HepG2 (cell line): ENCODE data around the gene ZNF3. TPM values are rescaled to one million over a fixed set of nuclear protein-coding genes. Genes with fewer than 3 reads are reported as not detected.

Experiments
- ARNTL ChIP-seq: sonication (generic); formaldehyde crosslinking; IDR thresholded peaks from 2 replicates; pipeline ENCODE4 v1.4.0; 2020; ENCODE audit warnings: mild to moderate bottlenecking, missing genetic modification reagents
- FOSL1 ChIP-seq: sonication (generic); formaldehyde crosslinking; IDR thresholded peaks from 2 replicates; pipeline ENCODE4 v1.9.0; 2021; ENCODE audit warnings: missing genetic modification reagents, borderline replicate concordance
- HNF4G ChIP-seq, 2 experiments: sonication (generic) in 1 of 2; formaldehyde crosslinking in 1 of 2; IDR thresholded peaks; 2 replicates each; pipeline versions ENCODE4 v1.4.0 to v1.6.1; 2011 to 2020; ENCODE audit warnings: borderline replicate concordance in 2 of 2, low read depth in 2 of 2, mild to moderate bottlenecking in 2 of 2, low read length in 1 of 2, missing genetic modification reagents in 1 of 2, moderate library complexity in 1 of 2
- ISX ChIP-seq: sonication (generic); formaldehyde crosslinking; conservative IDR thresholded peaks from 2 replicates; pipeline ENCODE4 v1.5.0; 2020; ENCODE audit warnings: missing genetic modification reagents
- MLLT10 ChIP-seq: sonication (generic); formaldehyde crosslinking; IDR thresholded peaks from 2 replicates; pipeline ENCODE4 v1.4.0; 2020; ENCODE audit warnings: missing genetic modification reagents
- MXD4 ChIP-seq: IDR thresholded peaks from 2 replicates; pipeline ENCODE4 v1.6.1; 2016; ENCODE audit warnings: mild to moderate bottlenecking, missing biosample characterization, missing genetic modification reagents
- NR1H2 ChIP-seq: sonication (generic); formaldehyde crosslinking; IDR thresholded peaks from 2 replicates; pipeline ENCODE4 v1.8.1; 2022; ENCODE audit warnings: low read depth, missing genetic modification reagents, borderline replicate concordance
- RAD21 ChIP-seq: fragments of 450-650 bp; formaldehyde crosslinking; IDR thresholded peaks from 2 replicates; pipeline ENCODE4 v1.5.0; 2020; ENCODE audit warnings: mild to moderate bottlenecking
- RBFOX2 ChIP-seq: fragments of 200-400 bp; formaldehyde crosslinking; IDR thresholded peaks from 2 replicates; pipeline ENCODE4 v1.6.1; 2017; ENCODE audit warnings: low read depth, mild to moderate bottlenecking, low read length
- ZBTB44 ChIP-seq: sonication (generic); formaldehyde crosslinking; IDR thresholded peaks from 2 replicates; pipeline ENCODE4 v1.4.0; 2020; ENCODE audit warnings: missing genetic modification reagents
- ZFP41 ChIP-seq: sonication (generic); formaldehyde crosslinking; IDR thresholded peaks from 2 replicates; pipeline ENCODE4 v1.4.0; 2020; ENCODE audit warnings: mild to moderate bottlenecking, missing genetic modification reagents, borderline replicate concordance
- ZNF367 ChIP-seq: sonication (generic); formaldehyde crosslinking; IDR thresholded peaks from 2 replicates; pipeline ENCODE4 v1.4.0; 2020; ENCODE audit warnings: missing genetic modification reagents, borderline replicate concordance
- ZNF567 ChIP-seq: sonication (generic); formaldehyde crosslinking; IDR thresholded peaks from 2 replicates; pipeline ENCODE4 v1.8.1; 2023; ENCODE audit warnings: mild to moderate bottlenecking, missing genetic modification reagents, borderline replicate concordance
- ZNF616 ChIP-seq: sonication (generic); formaldehyde crosslinking; IDR thresholded peaks from 2 replicates; pipeline ENCODE4 v1.5.0; 2020; ENCODE audit warnings: low read depth, mild to moderate bottlenecking, missing genetic modification reagents
- ZNF646 ChIP-seq: sonication (generic); formaldehyde crosslinking; IDR thresholded peaks from 2 replicates; pipeline ENCODE4 v1.9.0; 2021; ENCODE audit warnings: mild to moderate bottlenecking, missing genetic modification reagents
- ZNF740 ChIP-seq: sonication (generic); formaldehyde crosslinking; IDR thresholded peaks from 2 replicates; pipeline ENCODE4 v1.4.0; 2020; ENCODE audit warnings: missing genetic modification reagents
- ZUFSP ChIP-seq: sonication (generic); formaldehyde crosslinking; IDR thresholded peaks from 2 replicates; pipeline ENCODE4 v1.9.0; 2021; ENCODE audit warnings: missing genetic modification reagents, mild to moderate bottlenecking, borderline replicate concordance
- polyA plus RNA-seq, 8 experiments: library from polyadenylated mRNA; depleted of rRNA in 3 of 8; stranded (reverse) in 7 of 8; unstranded in 1 of 8; fragments of >200 nt; fragmentation: Illumina TruSeq in 4 of 8; extraction: Trizol in 4 of 8; gene quantifications; 2 replicates each; pipeline versions ENCODE4 v1.2.1 to v1.2.3, GENCODE V29; 2011 to 2016; ENCODE audit warnings: low read depth in 4 of 8, missing spikeins in 1 of 8, mixed read lengths in 1 of 8; ENCODE audit not compliant: insufficient read depth in 1 of 8
- total RNA-seq, 5 experiments: library from RNA; depleted of rRNA; stranded (reverse); fragments of >200 nt; fragmentation: Illumina TruSeq; extraction: Trizol; gene quantifications; 2 replicates each; pipeline ENCODE4 v1.2.3, GENCODE V29; 2016; ENCODE audit warnings: low read depth in 1 of 5

ZNF3 gene
- total and polyA plus RNA-seq, 2 of the 13 experiments (the other 11 are each of a cell fraction or from before 2014, with no cell fraction given) = 33.7 to 56.9 TPM

- 0 out of 2 replicates have a peak, but pooled peaks have one; percentile 26 for TF ChIP-seq ZNF367 (CRISPR knock-in tag)
- no peak for TF ChIP-seq NR1H2
- no peak for TF ChIP-seq ZNF646 (CRISPR knock-in tag)
- TF ChIP-seq RBFOX2 = peak; percentile 65
- no peak for TF ChIP-seq ISX (CRISPR knock-in tag)
- TF ChIP-seq ARNTL = peak; percentile 40; the same call in 1 of the 2 replicates
- TF ChIP-seq HNF4G (IDR thresholded peaks at IDR 0.05; ENCODE audit: borderline replicate concordance, low read depth, low read length) = peak; percentile 8; the same call in 1 of the 2 replicates
- TF ChIP-seq HNF4G (CRISPR knock-in tag; IDR thresholded peaks at IDR 0.05; ENCODE audit: borderline replicate concordance, low read depth) = no peak
- TF ChIP-seq FOSL1 (CRISPR knock-in tag) = no peak; the same call in 1 of the 2 replicates
- TF ChIP-seq RAD21 (CRISPR knock-in tag) = no peak
- peak; percentile 69; the same call in 1 of the 2 replicates for TF ChIP-seq ZNF616 (CRISPR knock-in tag)
- TF ChIP-seq ZNF740 (CRISPR knock-in tag) = peak; percentile 56; the same call in 1 of the 2 replicates
- TF ChIP-seq ZFP41 (CRISPR knock-in tag) = no peak
- no peak for TF ChIP-seq MLLT10 (CRISPR knock-in tag)
- TF ChIP-seq ZNF567 (CRISPR knock-in tag) = no peak
- no peak for TF ChIP-seq ZBTB44 (CRISPR knock-in tag)
- no peak; the same call in 1 of the 2 replicates for TF ChIP-seq MXD4
- TF ChIP-seq ZUFSP (CRISPR knock-in tag) = no peak
Observed at GRCh38 chr7:100119072-100119969, 37.8 kb upstream of the ZNF3 start, which contains the start of the genes CNPY4 and TAF6 (continued).
